ENCODE results near the gene CLTCL1. TPM values are rescaled to one million over a fixed set of nuclear protein-coding genes. Genes with fewer than 3 reads are reported as not detected.

The CLTCL1 gene
- total RNA-seq, 1 donor from 2014 or later = 6.8 TPM

DNA sequence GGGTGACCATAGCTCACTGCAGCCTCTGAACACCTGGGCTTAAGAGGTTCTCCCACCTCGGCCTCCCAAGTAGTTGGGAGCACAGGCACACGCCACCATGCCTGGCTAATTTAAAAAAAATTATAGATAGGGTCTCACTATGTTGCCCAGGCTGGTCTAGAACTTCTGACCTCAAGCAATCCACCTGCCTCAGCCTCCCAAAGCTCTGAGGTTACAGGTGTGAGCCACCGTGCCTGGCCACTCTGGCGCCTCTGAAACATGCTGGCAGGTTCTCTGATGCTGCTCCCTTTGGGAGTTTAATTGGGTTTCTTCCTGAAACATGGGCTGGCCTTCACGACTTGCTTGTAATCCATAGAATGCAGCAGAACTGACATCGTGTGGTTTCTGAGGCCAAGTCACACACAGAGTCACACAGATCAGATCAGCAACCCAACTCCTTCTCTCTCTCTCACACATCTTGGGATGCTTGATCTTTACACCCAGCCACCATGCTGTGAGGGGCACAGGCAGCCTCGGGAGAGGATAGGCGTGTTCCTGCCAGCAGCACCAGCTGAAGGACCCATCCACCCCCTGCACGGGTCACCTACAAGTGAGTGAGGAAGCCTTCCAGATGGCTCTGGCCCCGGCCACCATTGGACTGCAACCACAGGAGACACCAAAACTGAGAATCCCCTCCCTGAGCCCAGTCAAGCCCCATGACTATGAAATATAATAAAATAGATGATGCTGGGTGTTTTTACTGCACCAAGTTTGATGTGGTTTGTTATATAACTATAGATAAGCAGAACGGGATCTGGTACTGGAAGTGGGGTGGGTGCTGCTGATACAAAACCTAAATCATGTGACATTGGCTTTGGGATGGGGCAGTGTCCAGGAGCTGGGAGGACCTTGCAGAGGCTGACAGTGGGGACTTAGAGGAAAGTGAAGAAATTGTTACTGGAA is 138.3 kb downstream of the CLTCL1 start:
- Histone ChIP-seq H3K27me3 (ENCODE audit: low read depth) (peaks cover 52% of the 10 kb centered on the region), H3K4me3 (no peak overlapping the region)

DNA sequence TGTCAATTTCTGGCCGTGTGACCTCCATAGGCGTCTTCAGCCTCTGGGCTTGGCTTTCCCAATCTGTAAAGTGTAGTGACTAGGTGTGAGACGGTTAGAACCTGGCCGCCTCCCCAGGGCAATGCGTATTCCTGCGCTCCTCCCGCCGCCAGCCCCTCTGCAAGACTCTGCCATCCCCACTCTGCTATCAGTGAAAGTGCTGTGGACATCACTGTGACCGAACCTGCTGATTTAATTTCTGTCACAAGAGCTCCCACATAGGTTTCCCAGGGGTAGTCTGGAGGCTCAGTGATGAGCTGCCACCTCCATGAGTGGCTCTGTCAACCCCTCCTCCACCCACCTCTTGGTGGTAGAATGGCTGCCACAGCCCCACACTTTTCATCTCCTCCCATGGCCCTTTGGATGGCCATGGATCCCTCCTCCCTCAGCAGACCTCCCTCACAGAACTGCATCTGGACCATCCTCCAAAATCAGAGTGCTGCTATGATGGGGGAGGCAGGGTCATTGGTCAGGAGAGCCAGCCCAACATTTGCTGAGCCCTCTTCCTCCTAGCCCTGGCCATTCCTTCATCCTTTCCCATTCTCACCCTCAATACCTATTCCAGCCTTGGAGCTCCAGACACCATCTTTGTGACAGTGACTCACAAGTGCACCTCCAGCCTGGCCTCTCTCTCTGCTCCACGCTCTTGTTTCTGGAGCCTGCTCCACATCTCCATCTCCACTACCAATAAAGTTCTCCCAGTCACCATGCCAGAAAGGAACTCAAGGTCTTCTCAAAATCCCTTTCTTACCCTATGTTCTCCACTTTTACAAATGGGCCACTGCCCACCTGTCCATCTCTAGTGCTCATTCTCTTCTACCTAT is 140.0 kb downstream of the CLTCL1 start:
- peaks cover 7% of the 10 kb centered on the region for H3K4me1 ChIP-seq
- TF ChIP-seq, protein P1, sequence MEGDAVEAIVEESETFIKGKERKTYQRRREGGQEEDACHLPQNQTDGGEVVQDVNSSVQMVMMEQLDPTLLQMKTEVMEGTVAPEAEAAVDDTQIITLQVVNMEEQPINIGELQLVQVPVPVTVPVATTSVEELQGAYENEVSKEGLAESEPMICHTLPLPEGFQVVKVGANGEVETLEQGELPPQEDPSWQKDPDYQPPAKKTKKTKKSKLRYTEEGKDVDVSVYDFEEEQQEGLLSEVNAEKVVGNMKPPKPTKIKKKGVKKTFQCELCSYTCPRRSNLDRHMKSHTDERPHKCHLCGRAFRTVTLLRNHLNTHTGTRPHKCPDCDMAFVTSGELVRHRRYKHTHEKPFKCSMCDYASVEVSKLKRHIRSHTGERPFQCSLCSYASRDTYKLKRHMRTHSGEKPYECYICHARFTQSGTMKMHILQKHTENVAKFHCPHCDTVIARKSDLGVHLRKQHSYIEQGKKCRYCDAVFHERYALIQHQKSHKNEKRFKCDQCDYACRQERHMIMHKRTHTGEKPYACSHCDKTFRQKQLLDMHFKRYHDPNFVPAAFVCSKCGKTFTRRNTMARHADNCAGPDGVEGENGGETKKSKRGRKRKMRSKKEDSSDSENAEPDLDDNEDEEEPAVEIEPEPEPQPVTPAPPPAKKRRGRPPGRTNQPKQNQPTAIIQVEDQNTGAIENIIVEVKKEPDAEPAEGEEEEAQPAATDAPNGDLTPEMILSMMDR (IDR thresholded peaks at IDR 0.05) = no peak
- no peak overlapping the region for H3K4me3 ChIP-seq
- ATAC-seq = no peak
- no peaks in the 10 kb centered on the region for H3K36me3 ChIP-seq
- intact Hi-C loops (cut with DNase I) = no loop called here
- H3K27ac ChIP-seq = no peak overlapping the region
- no peak for DNase-seq
- H3K9me3 ChIP-seq = no peaks in the 10 kb centered on the region
- H3K27me3 ChIP-seq (ENCODE audit: low read depth) = peaks cover 64% of the 10 kb centered on the region

More for the DNA sequence above, 138.3 kb downstream of the CLTCL1 start:
- no peaks in the 10 kb centered on the region for H3K36me3 ChIP-seq
- no peak for ATAC-seq
- intact Hi-C loops (cut with DNase I) = no loop called here
- no peaks in the 10 kb centered on the region for H3K9me3 ChIP-seq
- no peak overlapping the region for H3K27ac ChIP-seq
- H3K4me1 ChIP-seq = peaks cover 7% of the 10 kb centered on the region
- TF ChIP-seq, protein P1 (IDR thresholded peaks at IDR 0.05) = no peak
- DNase-seq = no peak

DNA sequence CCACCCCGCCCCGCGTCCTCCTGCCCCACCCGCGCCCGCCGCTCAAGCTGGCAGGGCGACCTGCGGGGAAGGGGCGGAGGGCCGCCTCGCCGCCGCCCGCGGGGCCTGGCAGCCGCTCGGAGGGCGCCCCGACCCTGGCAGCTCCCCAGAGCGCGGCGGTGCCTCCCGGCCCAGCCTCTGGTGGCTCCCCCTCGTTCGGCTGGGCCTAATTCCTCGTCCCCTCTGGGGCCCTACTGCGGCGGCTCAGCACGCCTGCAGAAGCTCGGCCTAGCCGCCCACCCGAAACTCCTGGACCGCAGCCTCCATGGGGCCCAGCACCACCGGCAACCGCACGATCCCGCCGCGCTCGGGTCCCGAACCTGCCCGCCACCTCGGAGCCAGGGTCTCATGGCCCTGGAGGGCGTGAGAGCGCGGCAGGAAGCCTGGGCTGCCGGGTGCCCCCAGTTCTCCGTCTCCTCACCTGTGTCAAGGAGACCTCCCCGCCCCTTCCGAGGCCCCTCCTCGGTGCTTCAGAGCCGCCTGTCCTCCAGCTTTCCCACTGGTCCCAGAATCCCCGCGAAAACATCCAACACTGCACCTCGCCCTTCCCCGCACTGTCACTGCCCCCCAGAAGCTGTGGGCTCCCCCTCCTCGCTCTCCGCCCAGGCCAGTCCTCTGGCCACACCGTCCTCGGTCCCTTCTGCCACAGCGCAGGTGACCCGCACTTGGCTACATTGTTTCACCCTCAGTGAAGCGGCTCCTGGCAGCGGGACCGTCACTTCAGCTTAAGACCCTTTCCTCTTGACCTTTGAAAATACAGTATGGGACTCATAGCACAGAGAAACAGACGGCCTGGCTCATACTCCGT is 140.8 kb downstream of the CLTCL1 start:
- intact Hi-C loops (cut with DNase I) = no loop called here
- H3K36me3 ChIP-seq = no peaks in the 10 kb centered on the region
- DNase-seq = no peak
- H3K27me3 ChIP-seq (ENCODE audit: low read depth) = peaks cover 64% of the 10 kb centered on the region
- TF ChIP-seq, protein P1 (IDR thresholded peaks at IDR 0.05) = no peak
- peaks cover 7% of the 10 kb centered on the region for H3K4me1 ChIP-seq
- no peak overlapping the region for H3K4me3 ChIP-seq
- no peaks in the 10 kb centered on the region for H3K9me3 ChIP-seq
- no peak overlapping the region for H3K27ac ChIP-seq
- ATAC-seq = no peak

DNA sequence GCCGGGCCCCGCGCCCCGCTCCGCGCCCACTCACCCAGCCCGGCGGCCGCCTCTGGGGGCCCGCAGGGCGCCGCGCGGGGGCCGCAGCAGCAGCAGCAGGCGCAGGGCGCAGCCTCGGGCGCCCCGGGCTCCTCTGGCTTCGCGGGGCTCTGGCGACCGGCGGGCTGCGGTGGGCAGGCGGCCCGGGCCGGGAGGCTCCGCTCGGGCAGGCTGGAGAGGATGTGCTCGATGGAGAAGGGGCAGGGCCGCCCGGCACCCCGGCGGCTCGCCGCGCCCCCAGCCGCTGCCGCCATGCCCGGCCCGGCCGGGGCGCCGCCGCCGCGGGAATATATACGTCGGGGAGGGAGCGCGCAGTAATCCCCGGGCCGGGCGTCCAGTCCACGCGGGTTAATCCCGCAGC is 141.5 kb downstream of the CLTCL1 start, which contains the start of gene GSC2:
Gene GSC2, minus strand, starts transcription at position 302 of the 400 bp plus-strand sequence. Its CDS starts 9 bp downstream, at position 293.
- DNase-seq = no peak
- H3K9me3 ChIP-seq = no peaks in the 10 kb centered on the region
- H3K4me3 ChIP-seq = peak within 1 kb of the TSS; percentile 36
- intact Hi-C loops (cut with DNase I) = no loop called here
- TF ChIP-seq, protein P1 (IDR thresholded peaks at IDR 0.05) = no peak
- H3K27me3 ChIP-seq (ENCODE audit: low read depth) = peaks cover 64% of the 10 kb centered on the region
- H3K36me3 ChIP-seq = no peaks in the 10 kb centered on the region
- no peak within 1 kb of the TSS for H3K27ac ChIP-seq
- ATAC-seq = no peak
- peaks cover 7% of the 10 kb centered on the region for H3K4me1 ChIP-seq
